Loucy (cell line): Measurements from ENCODE around the gene KCNMA1.

Experiments
- EZH2phosphoT487 ChIP-seq: fragments of 200-600 bp; IDR thresholded peaks from 2 replicates; pipeline ENCODE4 v1.6.1; 2018; ENCODE audit warnings: antibody characterized with exemption, mild to moderate bottlenecking, moderate library complexity, borderline replicate concordance
- TF ChIP-seq, protein P1 (sequence below): fragments of 200-600 bp; sonication (generic); conservative IDR thresholded peaks from 2 replicates; pipeline ENCODE4 v1.5.1; 2014; ENCODE audit warnings: mild to moderate bottlenecking, antibody characterized with exemption, low read length

DNA sequence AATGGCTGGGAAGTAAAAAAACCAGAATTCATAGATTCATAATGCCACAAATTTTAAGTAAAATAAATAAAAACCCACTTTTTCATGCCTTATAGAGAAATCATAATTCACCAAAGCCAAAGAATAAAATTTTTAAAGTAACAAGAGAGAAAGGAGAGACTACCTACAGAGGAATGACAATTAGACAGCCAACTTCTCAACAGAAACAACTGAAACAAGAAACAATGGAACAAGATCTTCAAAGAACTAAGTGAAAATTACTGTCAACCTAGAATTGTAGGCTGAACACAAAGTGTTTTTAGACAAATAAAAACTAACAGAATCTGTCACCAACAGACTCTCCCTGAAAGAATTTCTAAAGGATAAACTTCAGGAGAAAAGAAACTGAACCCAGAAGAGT, 15.6 kb upstream of the KCNMA1 start:
- TF ChIP-seq, protein P1, sequence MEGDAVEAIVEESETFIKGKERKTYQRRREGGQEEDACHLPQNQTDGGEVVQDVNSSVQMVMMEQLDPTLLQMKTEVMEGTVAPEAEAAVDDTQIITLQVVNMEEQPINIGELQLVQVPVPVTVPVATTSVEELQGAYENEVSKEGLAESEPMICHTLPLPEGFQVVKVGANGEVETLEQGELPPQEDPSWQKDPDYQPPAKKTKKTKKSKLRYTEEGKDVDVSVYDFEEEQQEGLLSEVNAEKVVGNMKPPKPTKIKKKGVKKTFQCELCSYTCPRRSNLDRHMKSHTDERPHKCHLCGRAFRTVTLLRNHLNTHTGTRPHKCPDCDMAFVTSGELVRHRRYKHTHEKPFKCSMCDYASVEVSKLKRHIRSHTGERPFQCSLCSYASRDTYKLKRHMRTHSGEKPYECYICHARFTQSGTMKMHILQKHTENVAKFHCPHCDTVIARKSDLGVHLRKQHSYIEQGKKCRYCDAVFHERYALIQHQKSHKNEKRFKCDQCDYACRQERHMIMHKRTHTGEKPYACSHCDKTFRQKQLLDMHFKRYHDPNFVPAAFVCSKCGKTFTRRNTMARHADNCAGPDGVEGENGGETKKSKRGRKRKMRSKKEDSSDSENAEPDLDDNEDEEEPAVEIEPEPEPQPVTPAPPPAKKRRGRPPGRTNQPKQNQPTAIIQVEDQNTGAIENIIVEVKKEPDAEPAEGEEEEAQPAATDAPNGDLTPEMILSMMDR, result no peak
- no peak for TF ChIP-seq EZH2phosphoT487
